Stimulated activated CD4-positive, alpha-beta T cell treated with anti-CD3 and anti-CD28 coated beads, Interleukin-1b, Interleukin-23, amount 100 ng/mL, for 1 hour (primary cell): Measurements from ENCODE around the gene G0S2.

ENCODE experiments used
- DNase-seq, 2 donors: peaks; one replicate each; pipeline ENCODE4 v3.0.0-alpha.2; 2020; ENCODE audit warnings: low read depth in 2 of 2

Gene G0S2

GRCh38 chr1:209648931-209649776 lies 26.1 kb upstream of the G0S2 start:
- DNase-seq, result no peak

GRCh38 chr1:209650454-209650853 lies 24.8 kb upstream of the G0S2 start:
- DNase-seq, result no peak

- DNase-seq, result peak; percentile 7 to 10
Measured at GRCh38 chr1:209651138-209651587, 24.0 kb upstream of the G0S2 start.

- no peak for DNase-seq
Measured at GRCh38 chr1:209652121-209652735, 23.0 kb upstream of the G0S2 start, which contains the start of gene LAMB3. Gene LAMB3 (minus strand): TSS chr1:209652425. CDS start chr1:209650944, 1,481 bp downstream.

- DNase-seq, result peak in 1 of 2 donors; percentile 7
Measured at GRCh38 chr1:209652873-209653401, 22.3 kb upstream of the G0S2 start.

- DNase-seq, result no peak
Measured at GRCh38 chr1:209653915-209654351, 21.3 kb upstream of the G0S2 start.

- DNase-seq, result no peak
Measured at GRCh38 chr1:209655411-209656231, 19.6 kb upstream of the G0S2 start.

GRCh38 chr1:209657140-209657879 lies 17.9 kb upstream of the G0S2 start:
- DNase-seq, result no peak

- no peak for DNase-seq
Measured at GRCh38 chr1:209657918-209658317, 17.3 kb upstream of the G0S2 start.

GRCh38 chr1:209659909-209660308 lies 15.3 kb upstream of the G0S2 start:
- DNase-seq, result no peak

GRCh38 chr1:209661071-209661470 lies 14.1 kb upstream of the G0S2 start:
- DNase-seq, result no peak

GRCh38 chr1:209662879-209663327 lies 12.3 kb upstream of the G0S2 start:
- DNase-seq, result no peak

GRCh38 chr1:209667103-209667502 lies 8.1 kb upstream of the G0S2 start:
- no peak for DNase-seq

- DNase-seq, result no peak
Measured at GRCh38 chr1:209667708-209668107, 7.5 kb upstream of the G0S2 start.

GRCh38 chr1:209670441-209671082 lies 4.7 kb upstream of the G0S2 start:
- DNase-seq, result no peak

- DNase-seq, result no peak
Measured at GRCh38 chr1:209672705-209673630, 2.2 kb upstream of the G0S2 start.

- no peak for DNase-seq
Measured at GRCh38 chr1:209673631-209674417, 1.4 kb upstream of the G0S2 start.

GRCh38 chr1:209675565-209676154 lies 448 bp downstream of the G0S2 start:
- DNase-seq, result no peak
